ENCODE measurements around the gene RASA3. TPM values are rescaled to one million over a fixed set of nuclear protein-coding genes. Genes with fewer than 3 reads are reported as not detected.

Gene RASA3
- total and polyA plus RNA-seq, 2 donors (not counting 3 experiments of a cell fraction or from before 2014, with no cell fraction given) = 26.5 to 53.8 TPM

DNA sequence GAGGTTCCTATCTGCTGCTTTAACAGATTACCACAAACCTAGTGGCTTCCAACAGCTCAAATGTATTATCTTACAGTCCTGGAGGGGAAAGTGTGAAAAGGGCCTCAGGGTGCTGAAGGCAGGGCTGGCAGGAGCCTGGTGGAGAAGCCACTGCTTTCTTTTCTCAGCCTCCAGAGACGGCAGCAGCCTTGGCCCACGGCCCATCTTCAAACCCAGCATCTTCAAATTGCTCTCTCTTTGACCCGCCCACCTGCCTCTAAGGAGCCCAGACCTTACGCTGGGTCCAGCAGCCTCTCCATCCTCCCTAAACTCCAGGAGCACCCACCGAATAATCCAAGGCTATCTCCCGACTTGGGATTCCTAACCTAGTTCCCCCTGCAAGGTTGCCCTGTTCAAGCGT lies 194.2 kb downstream of the RASA3 start:
- dilution Hi-C loops (cut with MboI; ENCODE audit: extremely low pct_ligation_motif_present, low sequenced_read_pairs) (no loop called here), intact Hi-C loops (cut with micrococcal nuclease) (loop anchor here (5.0 kb wide), 1 partner anchor 76 kb away; the partner anchor contains the start of gene GAS6)
- ChIA-PET CTCF (interaction anchor here (1.1 to 1.9 kb wide), 3 partner anchors 9 to 122 kb away, joined by 4 to 6 read pairs (median 4); no protein-coding TSS in a partner anchor), POLR2A (no interaction called here)
- H2AFZ ChIP-seq (ENCODE audit: low read depth, low read length) = no peak overlapping the region
- FAIRE-seq (no peak), DNase-seq (ENCODE audit: low read depth, low spot score) (no peak)
- H3K36me3 ChIP-seq (ENCODE audit: control insufficient read depth in 2 of 2, extremely low read depth in 1 of 2, insufficient read depth in 2 of 2, low read length in 2 of 2) = no peaks in the 10 kb centered on the region
- H3K9ac ChIP-seq (replicated peaks; ENCODE audit: extremely low read depth, insufficient read depth, low read length) = no peak overlapping the region
- no peaks in the 10 kb centered on the region for H3K9me3 ChIP-seq (replicated peaks; ENCODE audit: control insufficient read depth, insufficient read depth, low read length)
- H3K27me3 ChIP-seq (ENCODE audit: control insufficient read depth in 2 of 2, insufficient read depth in 2 of 2, low read length in 2 of 2) = peaks cover 1 to 3% of the 10 kb centered on the region in 2 experiments
- no peak overlapping the region for H3K4me2 ChIP-seq (ENCODE audit: insufficient read depth, low read length)
- TF ChIP-seq CTCF (IDR thresholded peaks at IDR 0.05; ENCODE audit: extremely low read depth in 1 of 2, insufficient read depth in 1 of 2, low read depth in 1 of 2, low read length in 2 of 2) (no peak), POLR2AphosphoS5 (IDR thresholded peaks at IDR 0.05; ENCODE audit: insufficient read depth, low read depth, low read length) (no peak), JUN (IDR thresholded peaks at IDR 0.05; ENCODE audit: borderline replicate concordance, insufficient read depth, insufficient read length, low read depth) (no peak), GATA2 (IDR thresholded peaks at IDR 0.05; ENCODE audit: insufficient read depth, insufficient read length, low read depth, low read length) (no peak), POLR2A (IDR thresholded peaks at IDR 0.05; ENCODE audit: low read depth, low read length) (no peak), FOS (IDR thresholded peaks at IDR 0.05; ENCODE audit: borderline replicate concordance, insufficient read depth, low read length) (no peak), MAX (IDR thresholded peaks at IDR 0.05; ENCODE audit: insufficient read depth, insufficient read length) (no peak), MYC (IDR thresholded peaks at IDR 0.05; ENCODE audit: low read depth, low read length) (no peak), EZH2 (IDR thresholded peaks at IDR 0.05; ENCODE audit: borderline replicate concordance, low read depth, low read length, severe bottlenecking) (no peak)
- BruUV-seq (replicated peaks) = no TSS peak
- H4K20me1 ChIP-seq (replicated peaks; ENCODE audit: control insufficient read depth, extremely low read depth, insufficient read depth, low read length) = no peaks in the 10 kb centered on the region
- no peak overlapping the region for H3K27ac ChIP-seq (ENCODE audit: insufficient read depth, low read depth, low read length)
- no peaks in the 10 kb centered on the region for H3K79me2 ChIP-seq (ENCODE audit: control insufficient read depth, insufficient read depth, low read length)
- H3K4me3 ChIP-seq (replicated peaks in 1 of 3; ENCODE audit: insufficient read depth in 1 of 3, low read depth in 1 of 3, low read length in 3 of 3) = no peak overlapping the region
- no peaks in the 10 kb centered on the region for H3K9me1 ChIP-seq (replicated peaks; ENCODE audit: control insufficient read depth, extremely low read depth, insufficient read depth, low read length)
- H3K4me1 ChIP-seq (ENCODE audit: control insufficient read depth, extremely low read depth, insufficient read depth, low read length) = no peaks in the 10 kb centered on the region

Data from endothelial cell of umbilical vein (primary cell).